SIG-M5 treated with dmso at 0.1 percent for 504 hours (cell line): ENCODE measurements around the gene PANK4.
"Not testable (repeated sequence)": the region's sequence is repeated elsewhere in the genome, so short reads cannot be mapped to it uniquely, and the experiment has no call there.

Experiments
- DNase-seq: peaks from one replicate; lab custom pipeline; 2025; ENCODE audit not compliant: unreplicated experiment; lab: John Stamatoyannopoulos, UW

Gene PANK4

DNA sequence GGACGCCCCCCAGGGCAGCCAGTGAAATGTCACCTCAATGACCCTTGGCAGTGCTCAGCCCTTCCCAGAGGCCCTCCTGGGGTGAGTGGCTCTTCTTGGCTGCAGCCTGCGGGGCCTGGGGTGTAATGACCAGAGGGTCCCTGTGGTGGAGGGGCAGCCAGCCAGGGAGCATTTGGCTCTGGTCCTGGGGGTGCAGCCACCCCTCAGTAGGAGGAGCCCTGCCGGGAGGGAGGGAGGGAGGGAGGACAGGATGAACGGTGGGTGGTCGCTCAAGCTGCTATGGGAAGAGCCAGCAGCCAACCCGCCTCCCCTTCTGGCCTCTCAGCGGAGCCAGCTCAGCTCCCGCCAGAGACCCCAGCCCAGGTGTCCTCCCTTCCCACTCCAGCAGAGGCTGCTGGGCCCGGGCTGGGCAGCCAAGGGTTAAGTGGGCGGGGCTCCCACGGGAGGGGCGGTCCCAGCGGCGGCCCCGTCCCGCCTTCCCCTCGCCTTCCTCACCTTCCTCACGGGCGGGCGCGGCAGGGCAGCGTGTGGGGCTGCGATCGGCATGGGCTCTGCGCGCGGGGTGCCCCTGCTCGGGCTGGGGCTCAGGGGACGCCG, 59.3 kb downstream of the PANK4 start:
- DNase-seq, result no peak

DNA sequence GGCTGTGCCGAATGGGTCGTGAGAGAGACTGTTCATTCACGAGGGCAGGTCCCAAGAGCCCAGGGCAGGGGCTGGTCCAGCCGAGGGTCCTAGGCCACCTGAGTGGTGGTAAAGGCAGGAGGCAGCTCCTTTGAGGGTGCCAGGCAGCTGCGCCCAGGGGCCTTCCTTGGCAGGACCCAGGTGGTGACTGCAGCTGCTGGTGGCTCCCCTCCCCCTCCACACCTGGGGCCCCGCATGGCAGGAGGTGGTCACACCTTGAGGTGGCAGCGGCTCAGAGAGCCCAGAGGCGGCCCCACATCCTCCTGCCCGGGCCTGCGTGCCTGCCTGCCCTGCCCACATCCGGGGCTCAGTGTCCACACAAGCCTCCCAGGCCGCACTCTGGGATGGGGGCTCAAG, 60.1 kb downstream of the PANK4 start:
- DNase-seq, result no peak

DNA sequence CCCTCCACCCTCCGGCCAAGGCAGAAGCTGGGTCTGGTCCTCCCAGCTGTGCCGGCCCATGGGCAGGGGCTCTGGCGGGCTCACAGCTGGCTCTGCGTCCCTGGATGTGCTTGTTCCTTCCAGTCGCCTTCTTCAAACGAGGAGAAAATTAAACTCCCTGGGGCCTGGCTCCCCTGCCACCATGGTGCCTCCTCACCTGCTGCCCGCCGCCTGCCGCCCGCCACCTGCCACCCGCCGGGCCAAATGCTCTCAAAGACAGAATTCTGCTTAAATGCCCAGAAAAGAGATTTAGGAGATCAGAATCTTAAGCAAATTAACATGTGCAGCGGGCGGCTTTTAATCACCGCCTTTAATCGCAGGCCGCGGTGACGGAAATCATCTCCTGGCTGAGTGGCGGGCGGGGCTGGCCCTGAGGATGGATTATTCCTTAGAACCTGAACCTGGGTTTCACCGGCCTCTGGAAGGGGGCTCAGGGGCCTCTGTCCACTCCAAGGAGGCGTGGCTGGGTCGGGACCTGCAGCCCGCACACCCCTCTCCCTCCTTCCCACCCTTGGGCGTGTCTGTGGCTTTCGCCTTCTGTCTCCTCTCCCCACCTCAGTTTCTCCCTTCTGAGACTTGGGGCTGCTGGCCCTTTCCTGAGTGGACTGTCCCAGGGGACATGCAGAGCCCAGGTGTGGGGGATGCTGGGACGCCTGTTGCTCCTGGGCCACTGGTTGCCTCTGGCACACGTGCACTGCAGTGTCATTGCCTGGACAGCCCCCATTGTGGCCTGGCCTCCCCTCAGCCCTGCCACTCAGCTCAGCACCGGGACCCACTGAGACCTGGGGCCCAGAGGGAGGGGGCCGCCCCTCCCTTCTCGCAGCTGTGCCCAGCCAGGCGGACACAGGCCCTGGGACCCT, 60.8 kb downstream of the PANK4 start:
- no peak for DNase-seq

GRCh38 chr1:2463396-2463795, 63.0 kb downstream of the PANK4 start:
- DNase-seq, result no peak

- no peak for DNase-seq
Observed at GRCh38 chr1:2462819-2463218, 63.6 kb downstream of the PANK4 start.

- DNase-seq, result no peak
Observed at GRCh38 chr1:2460996-2461751, 65.2 kb downstream of the PANK4 start.

DNA sequence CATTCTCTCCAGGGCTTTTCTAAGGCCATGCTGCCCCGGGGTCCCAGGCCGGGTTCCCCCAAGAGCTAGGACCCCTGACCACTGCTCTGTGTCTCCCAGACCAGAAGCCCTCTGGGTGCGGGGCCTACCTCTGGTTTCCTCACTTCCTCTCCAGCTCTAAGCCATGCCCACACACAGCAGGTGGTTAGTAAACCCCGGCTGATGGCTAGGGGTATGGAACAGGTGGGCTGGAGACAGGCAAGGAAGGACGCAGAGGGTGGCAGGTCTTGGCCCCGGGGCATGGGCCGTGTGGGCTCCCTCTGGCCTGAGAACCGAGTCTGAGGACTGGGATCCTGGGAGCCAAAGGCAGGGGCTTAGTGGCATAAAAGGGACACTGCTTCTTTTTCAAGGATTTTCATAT, 66.2 kb downstream of the PANK4 start:
- DNase-seq, result no peak

- no peak for DNase-seq
Observed at GRCh38 chr1:2459757-2460156, 66.6 kb downstream of the PANK4 start.

DNA sequence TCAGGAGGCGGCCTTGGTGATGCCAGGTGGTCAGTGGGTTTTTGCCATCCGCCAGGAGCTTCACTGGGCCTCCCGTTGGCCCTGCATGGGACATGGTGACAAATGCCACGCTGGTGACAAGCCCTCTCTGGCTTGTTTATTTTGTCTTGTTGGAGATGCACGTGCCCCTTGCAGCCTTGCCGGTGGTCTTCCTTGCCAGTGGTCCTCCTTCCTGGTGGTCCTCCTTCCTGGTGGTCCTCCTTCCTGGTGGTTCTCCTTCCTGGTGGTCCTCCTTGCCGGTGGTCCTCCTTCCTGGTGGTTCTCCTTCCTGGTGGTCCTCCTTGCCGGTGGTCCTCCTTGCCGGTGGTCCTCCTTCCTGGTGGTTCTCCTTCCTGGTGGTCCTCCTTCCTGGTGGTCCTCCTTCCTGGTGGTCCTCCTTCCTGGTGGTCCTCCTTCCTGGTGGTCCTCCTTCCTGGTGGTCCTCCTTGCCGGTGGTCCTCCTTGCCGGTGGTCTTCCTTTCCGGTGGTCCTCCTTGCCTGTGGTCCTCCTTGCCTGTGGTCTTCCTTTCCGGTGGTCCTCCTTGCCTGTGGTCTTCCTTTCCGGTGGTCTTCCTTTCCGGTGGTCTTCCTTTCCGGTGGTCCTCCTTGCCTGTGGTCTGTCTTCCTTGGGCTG, 67.2 kb downstream of the PANK4 start:
- DNase-seq, result not testable (repeated sequence)

DNA sequence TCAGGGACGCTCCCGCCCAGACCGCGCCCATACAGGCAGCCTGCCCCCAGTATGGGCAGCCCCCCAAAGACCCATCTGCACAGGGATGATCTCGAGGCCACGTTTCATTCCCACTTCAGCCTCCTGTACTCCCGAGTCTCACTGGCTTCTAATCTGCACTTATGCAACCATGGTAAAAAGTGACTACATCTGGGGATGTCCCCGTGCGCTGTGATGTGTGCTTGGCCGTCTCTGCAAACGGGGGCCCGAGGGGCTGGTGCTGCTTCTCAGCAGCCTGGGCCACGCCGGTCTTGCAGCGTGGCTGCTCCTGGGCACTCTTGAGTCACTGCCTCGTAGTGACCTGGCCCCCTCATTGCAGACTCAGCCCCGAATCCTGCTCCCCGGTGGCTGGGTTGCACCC, 67.7 kb downstream of the PANK4 start:
- no peak for DNase-seq
